Measurements from ENCODE around the gene GNG7. TPM values are rescaled to one million over a fixed set of nuclear protein-coding genes. Genes with fewer than 3 reads are reported as not detected.

GNG7 gene
- total and polyA plus RNA-seq, 10 of the 15 experiments (the other 5 are each of a cell fraction or from before 2014, with no cell fraction given): 1.9 to 13.6 (median 6.5) TPM

- no peak overlapping the region for H3K4me3 ChIP-seq
- no peaks in the 10 kb centered on the region for H3K79me2 ChIP-seq (ENCODE audit: control insufficient read depth, insufficient read depth, low read length)
- H3K4me2 ChIP-seq (ENCODE audit: control insufficient read depth, insufficient read depth): no peak overlapping the region
- H3K27me3 ChIP-seq (replicated peaks in 1 of 2; ENCODE audit: control insufficient read depth in 2 of 2, insufficient read depth in 2 of 2, low read length in 1 of 2): no peaks in the 10 kb centered on the region
- WGBS (ENCODE audit: insufficient coverage, insufficient replicate concordance, low lambda C conversion rate, missing lambda C conversion rate): 91% methylated on average over 28 of the region's 37 CpGs
- ChIA-PET RAD21 (ENCODE audit: unreplicated experiment) (interaction anchor here (1.3 to 1.6 kb wide), 2 partner anchors 14 to 36 kb away, joined by 3 to 4 read pairs; no protein-coding TSS in a partner anchor), SMC1A (ENCODE audit: uncharacterized antibody, unreplicated experiment) (interaction anchor here (1.0 kb wide), 1 partner anchor 32 kb away, joined by 3 read pairs; no protein-coding TSS in a partner anchor), CTCF (no interaction called here), POLR2A (no interaction called here)
- H3K27ac ChIP-seq (ENCODE audit: control insufficient read depth, insufficient read depth): no peak overlapping the region
- H3K9ac ChIP-seq (ENCODE audit: control insufficient read depth, insufficient read depth, low read length): no peak overlapping the region
- peak; percentile 45 for TF ChIP-seq POLR2A (IDR thresholded peaks at IDR 0.05; ENCODE audit: low read depth, low read length)
- no peak for TF ChIP-seq SMARCA5 (IDR thresholded peaks at IDR 0.05)
- DNase-seq (ENCODE audit: low read depth, low spot score) (no peak), FAIRE-seq (no peak), ATAC-seq (no peak)
- H3K36me3 ChIP-seq (ENCODE audit: control insufficient read depth in 2 of 2, insufficient read depth in 2 of 2, low read length in 1 of 2): no peaks in the 10 kb centered on the region
- no peak overlapping the region for H2AFZ ChIP-seq (ENCODE audit: control insufficient read depth, low read depth, low read length)
- peaks cover 7% of the 10 kb centered on the region; the same call in 1 of the 2 replicates for H3K4me1 ChIP-seq (ENCODE audit: control insufficient read depth, insufficient read depth, low read length)
- H4K20me1 ChIP-seq (ENCODE audit: control insufficient read depth, insufficient read depth): no peaks in the 10 kb centered on the region
- intact Hi-C loops (cut with micrococcal nuclease; ENCODE audit: unreplicated experiment) (no loop called here), in situ Hi-C loops (cut with MboI) (no loop called here)
- BruUV-seq (replicated peaks): no TSS peak
- no peaks in the 10 kb centered on the region; the same call in 2 of the 3 replicates for H3K9me3 ChIP-seq (replicated peaks; ENCODE audit: control insufficient read depth, insufficient read depth, low read length)
Observed at GRCh38 chr19:2575734-2576481, 126.6 kb downstream of the GNG7 start.

- H3K4me2 ChIP-seq (ENCODE audit: control insufficient read depth, insufficient read depth): no peak overlapping the region
- ChIA-PET CTCF (no interaction called here), POLR2A (interaction anchor here (0.7 to 0.8 kb wide), 2 partner anchors 19 to 1114 kb away, joined by 3 to 4 read pairs; no protein-coding TSS in a partner anchor), SMC1A (ENCODE audit: uncharacterized antibody, unreplicated experiment) (no interaction called here), RAD21 (ENCODE audit: unreplicated experiment) (interaction anchor here (0.6 to 0.7 kb wide), 2 partner anchors 10 to 22 kb away, joined by 3 read pairs; no protein-coding TSS in a partner anchor)
- H3K9me3 ChIP-seq (replicated peaks; ENCODE audit: control insufficient read depth, insufficient read depth, low read length): no peaks in the 10 kb centered on the region; the same call in 2 of the 3 replicates
- no peak for ATAC-seq
- FAIRE-seq: no peak
- WGBS (ENCODE audit: insufficient coverage, insufficient replicate concordance, low lambda C conversion rate, missing lambda C conversion rate): 90% methylated on average over 19 of the region's 19 CpGs
- H4K20me1 ChIP-seq (ENCODE audit: control insufficient read depth, insufficient read depth): no peaks in the 10 kb centered on the region
- H2AFZ ChIP-seq (ENCODE audit: control insufficient read depth, low read depth, low read length): no peak overlapping the region
- no peaks in the 10 kb centered on the region for H3K27me3 ChIP-seq (replicated peaks in 1 of 2; ENCODE audit: control insufficient read depth in 2 of 2, insufficient read depth in 2 of 2, low read length in 1 of 2)
- H3K4me3 ChIP-seq: no peak overlapping the region
- no peaks in the 10 kb centered on the region for H3K36me3 ChIP-seq (ENCODE audit: control insufficient read depth in 2 of 2, insufficient read depth in 2 of 2, low read length in 1 of 2)
- intact Hi-C loops (cut with micrococcal nuclease; ENCODE audit: unreplicated experiment) (no loop called here), in situ Hi-C loops (cut with MboI) (no loop called here)
- no TSS peak for BruUV-seq (replicated peaks)
- peaks cover 7% of the 10 kb centered on the region; the same call in 1 of the 2 replicates for H3K4me1 ChIP-seq (ENCODE audit: control insufficient read depth, insufficient read depth, low read length)
- no peak overlapping the region for H3K27ac ChIP-seq (ENCODE audit: control insufficient read depth, insufficient read depth)
- no peaks in the 10 kb centered on the region for H3K79me2 ChIP-seq (ENCODE audit: control insufficient read depth, insufficient read depth, low read length)
- H3K9ac ChIP-seq (ENCODE audit: control insufficient read depth, insufficient read depth, low read length): no peak overlapping the region
- DNase-seq (ENCODE audit: low read depth, low spot score): no peak
- TF ChIP-seq ETV6 (conservative IDR thresholded peaks at IDR 0.05 in 1 of 2, IDR thresholded peaks at IDR 0.05 in 1 of 2; ENCODE audit: borderline replicate concordance in 1 of 2, low read depth in 1 of 2) (no peak), SREBF2 (IDR thresholded peaks at IDR 0.05; ENCODE audit: low read length) (no peak), ZNF274 (IDR thresholded peaks at IDR 0.05; ENCODE audit: insufficient read depth, insufficient read length) (no peak), NFYB (IDR thresholded peaks at IDR 0.05; ENCODE audit: insufficient read depth, low read depth, low read length) (no peak), ZBTB11 (CRISPR knock-in tag; IDR thresholded peaks at IDR 0.05) (no peak), BHLHE40 (IDR thresholded peaks at IDR 0.05; ENCODE audit: borderline replicate concordance in 1 of 2, low read depth in 2 of 2, low read length in 1 of 2) (no peak), CHD2 (IDR thresholded peaks at IDR 0.05; ENCODE audit: borderline replicate concordance, low read depth, low read length) (no peak), MYB (IDR thresholded peaks at IDR 0.05; ENCODE audit: borderline replicate concordance, low read depth, low read length) (no peak)
Observed at GRCh38 chr19:2574971-2575630, 127.4 kb downstream of the GNG7 start.

Measured in GM12878 (cell line).